ENCODE data around the gene OXNAD1. TPM values are rescaled to one million over a fixed set of nuclear protein-coding genes. Genes with fewer than 3 reads are reported as not detected.

OXNAD1 gene
- total RNA-seq, 2 experiments from 2014 or later, result 18.1 to 18.7 TPM

DNA sequence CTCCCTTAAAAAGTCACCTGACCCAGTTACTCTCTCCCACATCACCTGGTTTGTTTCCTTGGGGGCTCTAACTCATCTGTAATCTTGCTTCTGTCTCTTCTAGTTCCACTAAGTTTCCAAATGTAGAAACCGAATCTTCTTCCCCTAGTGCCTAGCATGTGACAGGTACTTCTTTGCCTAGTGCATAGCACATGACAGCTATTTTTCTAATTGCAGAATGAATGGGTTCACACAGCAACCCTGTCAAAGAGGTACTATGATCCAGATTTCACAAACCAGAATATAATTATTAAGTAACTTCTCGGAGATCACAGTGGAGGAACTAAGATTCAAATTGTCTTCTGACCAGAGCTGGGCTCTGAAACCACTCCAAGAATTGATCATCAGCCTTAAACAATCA is 7.7 kb upstream of the OXNAD1 start:
- Histone ChIP-seq H4K20me1 (ENCODE audit: insufficient read depth, low read length) (no peaks in the 10 kb centered on the region), H3K36me3 (ENCODE audit: insufficient read depth, low read length) (peaks cover 23% of the 10 kb centered on the region; the same call in 1 of the 2 replicates), H3K27ac (ENCODE audit: low read depth, low read length, poor library complexity, severe bottlenecking) (no peak overlapping the region), H3K4me3 (ENCODE audit: low read depth, low read length, poor library complexity, severe bottlenecking) (no peak overlapping the region), H3K9me3 (ENCODE audit: low read length) (no peaks in the 10 kb centered on the region), H3K9me2 (ENCODE audit: insufficient read depth, low read length) (no peaks in the 10 kb centered on the region), H3K79me2 (ENCODE audit: insufficient read depth, low read depth, low read length) (no peaks in the 10 kb centered on the region), H2AFZ (ENCODE audit: low read length) (no peak overlapping the region), H3K4me1 (ENCODE audit: insufficient read depth, low read length, poor library complexity, severe bottlenecking) (no peaks in the 10 kb centered on the region), H3K4me2 (ENCODE audit: low read length) (no peak overlapping the region)
- POLR2A ChIA-PET, result no interaction called here
- CTCF ChIA-PET (ENCODE audit: unreplicated experiment), result no interaction called here
- TF ChIP-seq, protein P1, sequence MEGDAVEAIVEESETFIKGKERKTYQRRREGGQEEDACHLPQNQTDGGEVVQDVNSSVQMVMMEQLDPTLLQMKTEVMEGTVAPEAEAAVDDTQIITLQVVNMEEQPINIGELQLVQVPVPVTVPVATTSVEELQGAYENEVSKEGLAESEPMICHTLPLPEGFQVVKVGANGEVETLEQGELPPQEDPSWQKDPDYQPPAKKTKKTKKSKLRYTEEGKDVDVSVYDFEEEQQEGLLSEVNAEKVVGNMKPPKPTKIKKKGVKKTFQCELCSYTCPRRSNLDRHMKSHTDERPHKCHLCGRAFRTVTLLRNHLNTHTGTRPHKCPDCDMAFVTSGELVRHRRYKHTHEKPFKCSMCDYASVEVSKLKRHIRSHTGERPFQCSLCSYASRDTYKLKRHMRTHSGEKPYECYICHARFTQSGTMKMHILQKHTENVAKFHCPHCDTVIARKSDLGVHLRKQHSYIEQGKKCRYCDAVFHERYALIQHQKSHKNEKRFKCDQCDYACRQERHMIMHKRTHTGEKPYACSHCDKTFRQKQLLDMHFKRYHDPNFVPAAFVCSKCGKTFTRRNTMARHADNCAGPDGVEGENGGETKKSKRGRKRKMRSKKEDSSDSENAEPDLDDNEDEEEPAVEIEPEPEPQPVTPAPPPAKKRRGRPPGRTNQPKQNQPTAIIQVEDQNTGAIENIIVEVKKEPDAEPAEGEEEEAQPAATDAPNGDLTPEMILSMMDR (conservative IDR thresholded peaks at IDR 0.05; ENCODE audit: low read length), result no peak
- no peak for TF ChIP-seq EZH2phosphoT487 (IDR thresholded peaks at IDR 0.05; ENCODE audit: borderline replicate concordance, low read depth, low read length)
- intact Hi-C loops (cut with micrococcal nuclease; ENCODE audit: unreplicated experiment), result no loop called here
- BruUV-seq (replicated peaks), result no TSS peak
- no peak for DNase-seq (ENCODE audit: low spot score)

DNA sequence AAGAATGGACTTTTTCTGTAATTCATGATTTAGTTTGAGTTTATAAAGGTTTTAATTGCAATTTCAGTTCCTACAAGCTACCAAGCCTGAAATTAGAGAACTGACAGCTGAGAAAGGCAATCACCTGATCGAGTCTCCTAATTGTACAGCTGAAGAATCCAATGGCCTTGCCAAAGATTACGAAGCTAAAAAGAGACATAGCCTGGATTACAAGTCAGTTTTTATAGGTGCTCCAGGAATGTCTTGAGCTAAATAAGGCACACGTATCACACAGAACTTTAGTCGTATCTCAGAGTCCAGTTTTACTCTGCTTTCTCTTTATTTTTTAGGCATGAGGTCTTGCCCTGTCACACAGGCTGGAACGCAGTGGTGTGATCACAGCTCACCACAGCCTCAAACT is 6.8 kb upstream of the OXNAD1 start:
- POLR2A ChIA-PET, result no interaction called here
- Histone ChIP-seq H2AFZ (ENCODE audit: low read length) (no peak overlapping the region), H4K20me1 (ENCODE audit: insufficient read depth, low read length) (no peaks in the 10 kb centered on the region), H3K36me3 (ENCODE audit: insufficient read depth, low read length) (peaks cover 23% of the 10 kb centered on the region; the same call in 1 of the 2 replicates), H3K79me2 (ENCODE audit: insufficient read depth, low read depth, low read length) (peaks cover 5% of the 10 kb centered on the region; the same call in 1 of the 2 replicates), H3K4me2 (ENCODE audit: low read length) (no peak overlapping the region), H3K4me3 (ENCODE audit: low read depth, low read length, poor library complexity, severe bottlenecking) (no peak overlapping the region), H3K27ac (ENCODE audit: low read depth, low read length, poor library complexity, severe bottlenecking) (no peak overlapping the region), H3K9me3 (ENCODE audit: low read length) (no peaks in the 10 kb centered on the region), H3K4me1 (ENCODE audit: insufficient read depth, low read length, poor library complexity, severe bottlenecking) (peaks cover 2% of the 10 kb centered on the region), H3K9me2 (ENCODE audit: insufficient read depth, low read length) (no peaks in the 10 kb centered on the region)
- TF ChIP-seq, protein P1 (conservative IDR thresholded peaks at IDR 0.05; ENCODE audit: low read length), result no peak
- no peak for TF ChIP-seq EZH2phosphoT487 (IDR thresholded peaks at IDR 0.05; ENCODE audit: borderline replicate concordance, low read depth, low read length)
- DNase-seq (ENCODE audit: low spot score), result no peak
- CTCF ChIA-PET (ENCODE audit: unreplicated experiment), result no interaction called here
- BruUV-seq (replicated peaks), result no TSS peak
- intact Hi-C loops (cut with micrococcal nuclease; ENCODE audit: unreplicated experiment), result no loop called here

DNA sequence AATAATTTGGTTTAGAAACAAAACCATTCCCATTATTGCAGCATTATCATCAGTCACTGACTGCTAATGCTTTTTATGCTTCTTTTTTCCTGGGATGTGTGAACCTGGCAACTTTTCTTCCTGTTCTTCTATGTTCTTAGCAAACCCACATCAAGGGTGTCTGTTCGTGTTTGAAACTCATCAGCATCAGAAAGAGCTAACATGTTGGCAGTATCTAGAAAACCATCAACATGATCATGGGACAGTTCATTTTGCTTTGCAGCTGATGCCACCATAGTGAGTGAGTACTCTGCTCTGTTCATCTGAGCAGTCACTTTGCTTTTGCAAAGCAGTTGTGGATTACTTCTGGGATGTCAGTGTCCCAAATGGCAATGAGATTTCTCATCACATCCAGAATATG is 6.1 kb upstream of the OXNAD1 start:
- intact Hi-C loops (cut with micrococcal nuclease; ENCODE audit: unreplicated experiment), result no loop called here
- Histone ChIP-seq H3K79me2 (ENCODE audit: insufficient read depth, low read depth, low read length) (peaks cover 12% of the 10 kb centered on the region; the same call in 1 of the 2 replicates), H3K9me2 (ENCODE audit: insufficient read depth, low read length) (no peaks in the 10 kb centered on the region), H3K9me3 (ENCODE audit: low read length) (no peaks in the 10 kb centered on the region), H3K4me2 (ENCODE audit: low read length) (no peak overlapping the region), H2AFZ (ENCODE audit: low read length) (no peak overlapping the region), H3K4me1 (ENCODE audit: insufficient read depth, low read length, poor library complexity, severe bottlenecking) (peaks cover 6% of the 10 kb centered on the region), H3K4me3 (ENCODE audit: low read depth, low read length, poor library complexity, severe bottlenecking) (no peak overlapping the region), H4K20me1 (ENCODE audit: insufficient read depth, low read length) (no peaks in the 10 kb centered on the region), H3K27ac (ENCODE audit: low read depth, low read length, poor library complexity, severe bottlenecking) (no peak overlapping the region), H3K36me3 (ENCODE audit: insufficient read depth, low read length) (peaks cover 23% of the 10 kb centered on the region; the same call in 1 of the 2 replicates)
- no TSS peak for BruUV-seq (replicated peaks)
- TF ChIP-seq, protein P1 (conservative IDR thresholded peaks at IDR 0.05; ENCODE audit: low read length), result no peak
- TF ChIP-seq EZH2phosphoT487 (IDR thresholded peaks at IDR 0.05; ENCODE audit: borderline replicate concordance, low read depth, low read length), result no peak
- DNase-seq (ENCODE audit: low spot score), result no peak
- ChIA-PET POLR2A (interaction anchor here (0.7 kb wide), 2 partner anchors 102 to 296 kb away, joined by 3 to 4 read pairs; no protein-coding TSS in a partner anchor), CTCF (ENCODE audit: unreplicated experiment) (no interaction called here)

All from OCI-LY7 (cell line).